ENCODE measurements around the gene GLOD4. TPM values are rescaled to one million over a fixed set of nuclear protein-coding genes. Genes with fewer than 3 reads are reported as not detected.
"Not testable (repeated sequence)": the region's sequence is repeated elsewhere in the genome, so short reads cannot be mapped to it uniquely, and the experiment has no call there.

Gene GLOD4, protein sequence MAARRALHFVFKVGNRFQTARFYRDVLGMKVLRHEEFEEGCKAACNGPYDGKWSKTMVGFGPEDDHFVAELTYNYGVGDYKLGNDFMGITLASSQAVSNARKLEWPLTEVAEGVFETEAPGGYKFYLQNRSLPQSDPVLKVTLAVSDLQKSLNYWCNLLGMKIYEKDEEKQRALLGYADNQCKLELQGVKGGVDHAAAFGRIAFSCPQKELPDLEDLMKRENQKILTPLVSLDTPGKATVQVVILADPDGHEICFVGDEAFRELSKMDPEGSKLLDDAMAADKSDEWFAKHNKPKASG
- polyA plus RNA-seq, result 10 to 100 TPM; 90.8 to 94.9 (median 92.0) TPM

DNA sequence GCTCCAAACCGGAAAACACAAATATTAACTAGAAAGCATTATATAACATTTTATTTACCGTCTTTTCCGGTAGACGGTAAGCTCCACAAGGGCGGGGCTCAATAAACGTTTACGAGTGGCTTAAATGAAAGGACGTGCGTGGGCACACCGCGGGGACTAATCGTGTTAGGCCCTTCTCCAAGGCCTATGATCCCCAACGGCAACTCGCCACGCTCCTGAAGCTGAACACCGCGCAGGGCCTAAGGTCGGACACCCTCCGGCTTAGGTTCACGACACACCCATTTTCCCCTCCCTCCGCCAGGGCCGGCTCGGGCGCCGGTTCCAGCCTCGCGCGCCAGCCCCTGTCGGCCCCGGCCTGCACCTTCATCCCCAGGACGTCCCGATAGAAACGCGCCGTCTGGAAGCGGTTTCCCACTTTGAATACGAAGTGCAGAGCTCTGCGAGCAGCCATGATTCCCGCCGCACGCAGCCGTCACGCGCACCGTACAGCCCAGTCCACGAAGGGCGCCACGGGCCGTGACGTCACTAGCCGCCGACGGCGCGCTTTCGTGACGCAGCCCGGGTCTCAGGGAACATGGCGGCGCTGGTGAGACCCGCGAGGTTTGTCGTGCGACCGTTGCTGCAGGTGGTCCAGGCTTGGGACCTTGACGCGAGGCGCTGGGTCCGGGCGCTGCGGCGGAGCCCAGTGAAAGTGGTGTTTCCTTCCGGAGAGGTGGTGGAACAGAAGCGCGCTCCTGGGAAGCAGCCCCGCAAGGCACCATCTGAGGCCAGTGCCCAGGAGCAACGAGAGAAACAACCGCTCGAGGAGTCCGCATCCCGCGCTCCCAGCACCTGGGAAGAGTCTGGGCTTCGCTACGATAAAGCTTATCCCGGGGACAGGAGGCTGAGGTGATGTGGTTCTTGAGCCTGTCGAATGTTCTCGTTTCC lies at the start of gene GLOD4, which contains the start of gene MRM3:
Gene GLOD4, minus strand, starts transcription at position 476 of the 927 bp plus-strand sequence. Its CDS starts 25 bp downstream, at position 451.
Gene MRM3, plus strand, starts transcription at position 549 of the 927 bp plus-strand sequence. Its CDS starts 26 bp downstream, at position 575.
- H3K4me1 Mint-ChIP-seq, result peaks cover 31 to 50% of the 10 kb centered on the region in 2 donors
- peak within 1 kb of the TSS; percentile 91 to 98 (median 96) for H3K27ac Mint-ChIP-seq
- H3K9me3 Mint-ChIP-seq, result no peaks in the 10 kb centered on the region
- peak within 1 kb of the TSS; percentile 96 to 98 (median 97) for H3K4me3 Mint-ChIP-seq
- peaks cover 8 to 10% (median 8%) of the 10 kb centered on the region in 3 donors for H3K36me3 Mint-ChIP-seq
- peak; percentile 94 to 95 (median 94) for DNase-seq
- H3K27me3 Mint-ChIP-seq (ENCODE audit: low read depth in 3 of 3), result peaks cover 7 to 14% (median 9%) of the 10 kb centered on the region in 3 donors

DNA sequence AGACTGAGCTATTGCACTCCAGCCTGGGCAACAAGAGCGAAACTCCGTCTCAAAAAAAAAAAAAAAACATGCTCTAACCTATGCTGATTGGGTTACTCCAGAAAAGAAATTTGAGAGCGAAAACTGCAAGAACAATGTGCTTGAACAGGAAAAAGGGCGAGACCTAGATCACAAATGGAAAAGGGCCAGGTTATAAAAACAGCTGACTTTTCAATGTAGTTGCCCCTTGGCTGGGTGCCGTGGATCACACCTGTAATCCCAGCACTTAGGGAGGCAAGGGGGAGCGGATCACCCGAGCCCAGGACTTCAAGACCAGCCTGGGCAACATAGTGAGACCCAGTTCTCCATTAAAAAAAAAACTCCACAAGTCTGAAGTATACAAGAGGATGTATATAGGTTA lies 48.9 kb upstream of the GLOD4 start:
- Mint-ChIP-seq H3K36me3 (no peaks in the 10 kb centered on the region), H3K4me1 (no peaks in the 10 kb centered on the region), H3K9me3 (no peaks in the 10 kb centered on the region), H3K4me3 (no peak overlapping the region), H3K27ac (no peak overlapping the region), H3K27me3 (ENCODE audit: low read depth in 3 of 3) (peaks cover 0 to 8% (median 2%) of the 10 kb centered on the region in 3 donors)
- DNase-seq, result no peak

DNA sequence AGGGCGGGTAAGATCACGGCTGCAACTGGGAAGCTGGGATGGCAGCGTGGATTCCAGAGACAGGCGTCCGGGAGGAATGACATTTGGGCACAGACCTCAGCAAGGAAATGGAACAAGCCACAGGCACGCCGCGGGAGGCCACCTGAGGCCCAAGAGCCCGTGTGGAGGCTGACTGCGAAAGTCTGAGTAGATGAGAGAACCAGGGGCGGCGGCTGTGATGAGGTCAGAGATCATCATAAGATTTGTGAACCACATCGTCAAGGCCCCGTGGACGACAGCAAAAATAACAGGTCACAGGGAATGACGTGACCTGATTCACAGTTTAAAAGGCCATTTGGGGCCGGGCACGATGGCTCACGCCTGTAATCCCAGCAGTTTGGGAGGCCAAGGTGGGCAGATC lies 48.3 kb upstream of the GLOD4 start:
- H3K4me1 Mint-ChIP-seq, result no peaks in the 10 kb centered on the region
- H3K36me3 Mint-ChIP-seq, result no peaks in the 10 kb centered on the region
- no peak for DNase-seq
- H3K9me3 Mint-ChIP-seq, result no peaks in the 10 kb centered on the region
- no peak overlapping the region for H3K4me3 Mint-ChIP-seq
- no peak overlapping the region for H3K27ac Mint-ChIP-seq
- peaks cover 0 to 8% (median 5%) of the 10 kb centered on the region in 3 donors for H3K27me3 Mint-ChIP-seq (ENCODE audit: low read depth in 3 of 3)

DNA sequence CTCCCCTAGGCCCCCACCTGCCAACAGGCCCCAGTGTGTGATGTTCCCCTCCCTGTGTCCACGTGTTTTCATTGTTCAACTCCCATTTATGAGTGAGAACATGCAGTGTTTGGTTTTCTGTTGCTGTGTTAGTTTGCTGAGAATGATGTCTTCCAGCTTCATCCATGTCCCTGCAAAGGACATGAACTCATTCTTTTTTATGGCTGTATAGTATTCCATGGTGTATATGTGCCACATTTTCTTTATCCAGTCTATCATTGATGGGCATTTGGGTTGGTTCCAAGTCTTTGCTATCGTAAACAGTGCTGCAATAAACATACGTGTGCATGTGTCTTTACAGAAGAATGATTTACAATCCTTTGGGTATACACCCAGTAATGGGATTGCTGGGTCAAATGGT lies 47.5 kb upstream of the GLOD4 start:
- not testable (repeated sequence) for H3K4me3 Mint-ChIP-seq; H3K27ac Mint-ChIP-seq; H3K9me3 Mint-ChIP-seq; H3K27me3 Mint-ChIP-seq (ENCODE audit: low read depth in 3 of 3); H3K36me3 Mint-ChIP-seq; DNase-seq; H3K4me1 Mint-ChIP-seq

DNA sequence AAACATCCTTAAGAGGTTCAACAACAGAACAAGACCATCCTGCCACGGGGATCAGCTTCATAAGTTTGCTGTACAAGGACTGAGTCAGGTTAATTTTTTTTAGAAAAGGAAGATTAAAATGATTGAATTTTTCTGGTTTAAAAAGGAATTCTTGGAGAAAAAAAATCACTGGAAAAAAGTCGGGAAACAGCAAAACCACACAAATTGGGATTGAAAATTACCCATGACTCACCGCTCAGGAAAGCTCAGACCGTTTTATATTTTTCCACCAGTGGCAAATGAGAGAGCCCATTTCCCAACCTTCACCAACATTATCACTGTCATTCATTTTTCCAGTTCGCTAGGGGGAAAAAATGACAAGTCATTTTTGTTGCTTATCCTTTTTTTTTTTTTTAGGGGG lies 46.7 kb upstream of the GLOD4 start:
- H3K4me3 Mint-ChIP-seq, result no peak overlapping the region

DNA sequence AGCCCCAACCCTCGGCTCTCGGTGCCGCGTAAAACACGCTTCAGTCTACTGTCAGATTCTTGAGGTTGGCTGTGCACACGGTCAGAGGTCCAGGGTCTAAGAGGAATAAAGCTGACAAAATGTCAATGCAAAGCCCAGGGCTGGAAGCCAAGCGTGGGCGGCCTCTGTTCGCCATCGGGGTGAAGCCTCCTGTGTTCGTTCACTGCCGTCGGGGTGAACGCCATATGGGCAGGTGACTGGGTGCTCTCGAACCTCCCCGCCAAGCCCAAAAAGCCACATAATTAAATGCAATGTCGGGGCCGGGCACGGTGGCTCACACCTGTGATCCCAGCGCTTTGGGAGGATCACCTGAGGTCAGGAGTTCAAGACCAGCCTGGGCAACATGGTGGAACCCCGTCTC lies 44.7 kb upstream of the GLOD4 start:
- Mint-ChIP-seq H3K9me3 (no peaks in the 10 kb centered on the region), H3K27ac (no peak overlapping the region), H3K27me3 (ENCODE audit: low read depth in 3 of 3) (peaks cover 2 to 6% (median 5%) of the 10 kb centered on the region in 3 donors), H3K4me1 (no peaks in the 10 kb centered on the region), H3K36me3 (no peaks in the 10 kb centered on the region), H3K4me3 (no peak overlapping the region)
- no peak for DNase-seq

More for the DNA sequence above, 46.7 kb upstream of the GLOD4 start:
- DNase-seq, result no peak
- H3K27ac Mint-ChIP-seq, result no peak overlapping the region
- H3K9me3 Mint-ChIP-seq, result no peaks in the 10 kb centered on the region
- peaks cover 2 to 8% (median 5%) of the 10 kb centered on the region in 3 donors for H3K27me3 Mint-ChIP-seq (ENCODE audit: low read depth in 3 of 3)
- H3K4me1 Mint-ChIP-seq, result no peaks in the 10 kb centered on the region
- H3K36me3 Mint-ChIP-seq, result no peaks in the 10 kb centered on the region

DNA sequence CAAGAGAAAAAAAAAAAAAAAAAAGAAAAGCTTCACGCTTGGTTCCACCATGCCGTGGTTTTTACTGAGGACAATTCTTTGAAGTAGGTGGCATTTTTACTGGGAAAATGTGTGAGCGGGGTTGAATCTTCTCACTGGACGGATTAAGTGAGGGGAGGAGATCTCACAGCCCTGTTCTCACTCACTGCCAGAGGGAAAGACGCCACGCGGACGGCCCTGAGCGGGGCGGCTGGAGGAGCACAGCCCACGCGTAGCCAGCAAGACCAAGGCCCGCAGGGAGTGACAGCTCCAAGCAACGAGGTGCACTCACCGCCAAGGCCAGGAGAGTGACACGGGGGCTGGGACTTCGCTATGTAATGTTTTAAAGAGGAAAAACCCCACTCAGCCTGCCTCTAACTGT lies 43.1 kb upstream of the GLOD4 start:
- no peaks in the 10 kb centered on the region for H3K36me3 Mint-ChIP-seq
- DNase-seq, result no peak
- no peaks in the 10 kb centered on the region for H3K4me1 Mint-ChIP-seq
- peaks cover 2 to 5% (median 3%) of the 10 kb centered on the region in 3 donors for H3K27me3 Mint-ChIP-seq (ENCODE audit: low read depth in 3 of 3)
- no peak overlapping the region for H3K4me3 Mint-ChIP-seq
- H3K9me3 Mint-ChIP-seq, result no peaks in the 10 kb centered on the region
- H3K27ac Mint-ChIP-seq, result no peak overlapping the region

DNA sequence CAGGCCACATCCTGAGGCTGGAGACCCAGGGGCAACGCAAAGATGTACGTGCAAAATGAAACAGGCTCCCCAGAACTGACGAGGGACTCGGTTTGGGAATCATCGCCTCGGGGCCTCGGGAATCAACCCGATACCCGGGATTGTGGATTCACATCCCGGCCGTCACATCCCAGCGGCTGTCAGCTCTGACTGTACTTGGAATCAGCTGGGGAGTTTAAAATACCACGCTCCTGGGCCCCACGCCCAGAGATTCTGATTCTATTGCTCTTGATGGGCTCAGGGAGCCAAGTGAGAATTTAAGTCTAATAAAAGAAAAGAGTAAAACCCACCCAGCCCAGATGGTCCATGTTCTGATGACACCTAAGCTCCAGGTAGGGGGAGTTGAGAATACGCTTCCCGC lies 42.3 kb upstream of the GLOD4 start:
- Mint-ChIP-seq H3K27me3 (ENCODE audit: low read depth in 3 of 3) (peaks cover 0 to 5% (median 2%) of the 10 kb centered on the region in 3 donors), H3K9me3 (no peaks in the 10 kb centered on the region), H3K36me3 (no peaks in the 10 kb centered on the region), H3K4me3 (no peak overlapping the region), H3K4me1 (no peaks in the 10 kb centered on the region), H3K27ac (no peak overlapping the region)
- DNase-seq, result no peak

DNA sequence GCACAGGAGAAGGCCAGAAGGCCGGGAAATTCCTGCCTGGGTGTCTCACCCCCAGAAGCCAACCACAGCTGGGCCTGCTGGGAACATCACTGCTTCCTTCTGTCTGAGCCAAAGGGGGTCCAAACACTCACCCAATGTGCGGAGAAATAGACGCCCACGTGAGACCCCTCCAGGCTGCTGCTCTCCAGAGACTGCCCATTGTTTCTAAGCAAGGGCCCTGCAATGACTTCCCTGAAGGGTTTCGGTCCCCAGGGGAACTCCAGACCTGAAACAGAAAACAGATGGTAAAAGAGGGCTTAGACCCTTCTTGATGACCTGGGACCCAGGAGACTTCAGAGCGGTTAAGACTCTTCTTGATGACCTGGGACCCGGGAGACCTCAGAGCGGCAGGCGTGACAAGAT lies 41.4 kb upstream of the GLOD4 start:
- DNase-seq, result no peak
- Mint-ChIP-seq H3K4me3 (no peak overlapping the region), H3K36me3 (no peaks in the 10 kb centered on the region), H3K4me1 (no peaks in the 10 kb centered on the region), H3K27ac (no peak overlapping the region), H3K9me3 (no peaks in the 10 kb centered on the region), H3K27me3 (ENCODE audit: low read depth in 3 of 3) (peaks cover 2 to 6% (median 3%) of the 10 kb centered on the region in 3 donors)

DNA sequence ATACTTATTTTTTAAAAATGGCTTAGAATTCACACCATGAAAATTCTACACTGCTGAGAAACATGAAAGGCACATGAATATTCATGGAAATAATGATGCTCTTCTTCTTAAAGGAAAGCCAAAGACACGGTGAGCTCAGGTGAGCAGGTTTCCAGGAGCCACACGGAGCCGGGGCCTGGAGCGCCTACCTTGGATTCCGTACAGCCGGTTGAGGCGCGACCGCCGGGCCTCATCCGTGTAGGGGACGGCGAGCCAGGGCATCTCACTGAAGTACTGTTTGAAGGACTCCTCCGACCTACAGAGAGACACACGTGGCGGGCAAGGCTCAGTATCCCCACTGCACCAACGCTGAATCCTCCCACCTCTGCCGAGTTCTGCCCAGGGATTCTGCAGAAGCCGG lies 37.2 kb upstream of the GLOD4 start:
- no peaks in the 10 kb centered on the region for H3K36me3 Mint-ChIP-seq
- H3K27me3 Mint-ChIP-seq (ENCODE audit: low read depth in 3 of 3), result peaks cover 0 to 3% (median 3%) of the 10 kb centered on the region in 3 donors
- H3K9me3 Mint-ChIP-seq, result no peaks in the 10 kb centered on the region
- H3K27ac Mint-ChIP-seq, result no peak overlapping the region
- no peak for DNase-seq
- H3K4me1 Mint-ChIP-seq, result no peaks in the 10 kb centered on the region
- H3K4me3 Mint-ChIP-seq, result no peak overlapping the region

DNA sequence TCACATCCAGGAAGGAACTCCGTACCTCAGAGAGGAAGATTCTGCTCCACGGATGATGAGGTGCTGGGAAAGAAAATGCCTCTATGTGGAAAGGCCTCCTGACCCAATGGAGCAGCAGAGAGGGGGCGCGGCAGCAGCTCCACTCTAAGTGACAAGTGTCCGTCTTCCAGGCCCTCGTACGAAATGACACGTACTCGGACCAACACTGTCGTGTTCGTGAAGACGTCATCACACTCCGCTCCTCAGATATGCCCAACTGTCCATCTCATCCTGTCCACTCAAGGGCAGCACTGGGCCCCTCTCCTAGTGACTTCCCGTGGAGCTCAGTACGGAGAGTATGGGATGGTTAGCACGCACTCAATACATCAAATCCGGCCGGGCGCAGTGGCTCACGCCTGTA lies 32.3 kb upstream of the GLOD4 start:
- H3K27me3 Mint-ChIP-seq (ENCODE audit: low read depth in 3 of 3), result peaks cover 0 to 3% (median 3%) of the 10 kb centered on the region in 3 donors

DNA sequence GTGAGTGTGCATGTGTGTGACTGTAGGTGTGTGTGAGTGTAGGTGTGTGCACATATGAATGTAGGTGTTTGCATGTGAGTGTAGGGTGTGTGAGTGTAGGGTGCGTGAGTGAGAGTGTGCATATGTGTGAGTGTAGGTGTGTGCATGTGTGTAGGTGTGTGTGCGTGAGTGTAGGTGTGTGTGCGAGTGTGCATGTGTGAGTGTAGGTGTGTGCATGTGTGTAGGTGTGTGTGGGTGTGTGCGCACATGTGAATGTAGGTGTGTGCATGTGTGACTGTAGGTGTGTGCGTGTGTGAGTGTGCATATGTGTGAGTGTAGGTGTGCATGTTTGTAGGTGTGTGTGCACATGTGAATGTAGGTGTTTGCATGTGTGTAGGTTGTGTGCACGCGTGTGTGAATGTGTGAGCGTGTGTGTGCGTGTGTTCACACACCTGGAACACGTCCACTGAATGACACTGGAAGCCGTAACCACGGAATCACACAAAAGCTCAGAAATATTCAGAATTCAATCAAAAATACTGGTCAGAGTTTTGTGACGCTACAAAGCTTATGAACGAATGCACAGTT lies 30.6 kb upstream of the GLOD4 start:
- no peaks in the 10 kb centered on the region for H3K4me1 Mint-ChIP-seq
- H3K4me3 Mint-ChIP-seq, result no peak overlapping the region
- no peaks in the 10 kb centered on the region for H3K9me3 Mint-ChIP-seq
- H3K36me3 Mint-ChIP-seq, result no peaks in the 10 kb centered on the region
- DNase-seq, result no peak
- no peak overlapping the region for H3K27ac Mint-ChIP-seq
- H3K27me3 Mint-ChIP-seq (ENCODE audit: low read depth in 3 of 3), result no peaks in the 10 kb centered on the region

More for the DNA sequence above, 32.3 kb upstream of the GLOD4 start:
- Mint-ChIP-seq H3K4me1 (no peaks in the 10 kb centered on the region), H3K27ac (no peak overlapping the region), H3K9me3 (no peaks in the 10 kb centered on the region), H3K4me3 (no peak overlapping the region), H3K36me3 (no peaks in the 10 kb centered on the region)
- DNase-seq, result no peak

DNA sequence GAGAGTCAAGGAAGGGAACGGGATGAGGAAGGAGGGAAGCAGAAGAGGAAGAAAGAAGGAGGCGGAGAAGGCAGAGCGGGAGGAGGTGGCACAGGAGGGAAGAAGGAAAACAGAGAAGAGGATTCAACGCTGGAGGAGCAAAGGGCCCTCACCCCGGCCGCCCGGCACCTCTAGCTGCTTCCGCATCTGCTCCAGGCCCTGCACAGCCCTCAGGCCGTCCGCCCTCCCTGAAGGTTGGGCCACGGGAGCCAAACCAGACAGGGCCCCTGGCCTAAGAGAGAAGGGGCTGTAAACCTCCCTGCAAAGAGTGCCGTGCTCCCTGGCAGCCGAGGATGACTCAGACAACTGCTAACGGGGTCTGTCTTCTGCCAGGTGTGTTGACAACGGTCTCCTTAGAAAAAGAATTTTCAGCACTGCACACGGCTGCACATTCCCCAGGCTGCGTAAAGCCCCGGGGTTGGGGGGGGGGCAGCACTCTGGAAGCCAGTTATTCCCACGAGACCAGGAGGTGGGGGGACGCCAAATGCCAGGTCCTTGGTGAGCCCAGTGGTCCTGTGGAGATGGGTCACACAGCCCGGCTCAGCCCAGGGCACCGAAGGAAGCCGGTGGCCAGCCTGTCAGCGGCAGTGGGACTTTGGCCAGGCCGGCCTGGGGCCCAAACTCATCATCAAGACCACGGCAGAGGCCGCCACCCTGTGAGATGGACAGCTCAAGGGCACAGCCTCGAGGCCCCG lies 29.1 kb upstream of the GLOD4 start:
- H3K27ac Mint-ChIP-seq, result no peak overlapping the region
- DNase-seq, result no peak
- no peaks in the 10 kb centered on the region for H3K9me3 Mint-ChIP-seq
- no peaks in the 10 kb centered on the region for H3K27me3 Mint-ChIP-seq (ENCODE audit: low read depth in 3 of 3)
- H3K4me3 Mint-ChIP-seq, result no peak overlapping the region
- H3K4me1 Mint-ChIP-seq, result no peaks in the 10 kb centered on the region
- no peaks in the 10 kb centered on the region for H3K36me3 Mint-ChIP-seq
